ENCODE measurements around the gene MAP2K6. TPM values are rescaled to one million over a fixed set of nuclear protein-coding genes. Genes with fewer than 3 reads are reported as not detected.

Gene MAP2K6
- total and polyA plus RNA-seq, 4 experiments from 2014 or later: 14.5 to 21.3 (median 17.4) TPM

GRCh38 chr17:69435971-69436696 lies 21.6 kb downstream of the MAP2K6 start:
- POLR2A ChIA-PET (ENCODE audit: partially characterized antibody): no interaction called here
- no peak overlapping the region for H3K4me3 Mint-ChIP-seq
- H3K4me1 Mint-ChIP-seq: peaks cover 25 to 33% (median 30%) of the 10 kb centered on the region in 4 donors
- Histone ChIP-seq H3K4me3 (ENCODE audit: low read length in 2 of 2) (no peak overlapping the region), H3K9me3 (ENCODE audit: control insufficient read depth in 1 of 2, low read length in 2 of 2) (peaks cover 0 to 6% of the 10 kb centered on the region in 2 donors), H3K27ac (ENCODE audit: low read depth, low read length) (no peak overlapping the region), H3K27me3 (ENCODE audit: insufficient read depth, low read length) (no peaks in the 10 kb centered on the region), H3K36me3 (ENCODE audit: insufficient read depth, low read length) (no peaks in the 10 kb centered on the region), H3K4me1 (ENCODE audit: insufficient read depth, low read length) (no peaks in the 10 kb centered on the region)
- no peak overlapping the region for H3K27ac Mint-ChIP-seq
- intact Hi-C loops (cut with micrococcal nuclease): no loop called here
- DNase-seq: no peak
- H3K9me3 Mint-ChIP-seq: peaks cover 4 to 17% (median 10%) of the 10 kb centered on the region in 8 donors
- CTCF ChIA-PET (ENCODE audit: partially characterized antibody): interaction anchor here (0.6 kb wide), 1 partner anchor 492 kb away, joined by 3 read pairs; no protein-coding TSS in a partner anchor
- H3K36me3 Mint-ChIP-seq: peaks cover 32 to 47% of the 10 kb centered on the region in 2 donors
- H3K27me3 Mint-ChIP-seq: no peaks in the 10 kb centered on the region

- CTCF ChIA-PET (ENCODE audit: partially characterized antibody): interaction anchor here (0.8 to 1.3 kb wide), 2 partner anchors 14 to 42 kb away, joined by 3 to 4 read pairs; no protein-coding TSS in a partner anchor
- Mint-ChIP-seq H3K4me1 (peaks cover 19 to 33% (median 25%) of the 10 kb centered on the region in 4 donors), H3K9me3 (peaks cover 4 to 17% (median 10%) of the 10 kb centered on the region in 8 donors), H3K4me3 (no peak overlapping the region), H3K36me3 (peaks cover 32 to 36% of the 10 kb centered on the region in 2 donors), H3K27ac (no peak overlapping the region), H3K27me3 (no peaks in the 10 kb centered on the region)
- POLR2A ChIA-PET (ENCODE audit: partially characterized antibody): no interaction called here
- no peaks in the 10 kb centered on the region for H3K36me3 ChIP-seq (ENCODE audit: insufficient read depth, low read length)
- H3K9me3 ChIP-seq (ENCODE audit: control insufficient read depth in 1 of 2, low read length in 2 of 2): peaks cover 0 to 6% of the 10 kb centered on the region in 2 donors
- no peak overlapping the region for H3K27ac ChIP-seq (ENCODE audit: low read depth, low read length)
- H3K4me3 ChIP-seq (ENCODE audit: low read length in 2 of 2): no peak overlapping the region
- intact Hi-C loops (cut with micrococcal nuclease): no loop called here
- no peaks in the 10 kb centered on the region for H3K4me1 ChIP-seq (ENCODE audit: insufficient read depth, low read length)
- no peak for DNase-seq
- H3K27me3 ChIP-seq (ENCODE audit: insufficient read depth, low read length): no peaks in the 10 kb centered on the region
Observed at GRCh38 chr17:69437475-69437874, 23.0 kb downstream of the MAP2K6 start.

GRCh38 chr17:69438776-69439175 lies 24.3 kb downstream of the MAP2K6 start:
- Mint-ChIP-seq H3K9me3 (peaks cover 4 to 17% (median 10%) of the 10 kb centered on the region in 8 donors), H3K27ac (no peak overlapping the region), H3K4me1 (peaks cover 14 to 29% (median 19%) of the 10 kb centered on the region in 4 donors), H3K27me3 (no peaks in the 10 kb centered on the region), H3K4me3 (no peak overlapping the region), H3K36me3 (peaks cover 26 to 31% of the 10 kb centered on the region in 2 donors)
- ChIA-PET CTCF (ENCODE audit: partially characterized antibody) (interaction anchor here (1.3 kb wide), 1 partner anchor 43 kb away, joined by 4 read pairs; no protein-coding TSS in a partner anchor), POLR2A (ENCODE audit: partially characterized antibody) (no interaction called here)
- no peaks in the 10 kb centered on the region for H3K4me1 ChIP-seq (ENCODE audit: insufficient read depth, low read length)
- H3K9me3 ChIP-seq (ENCODE audit: control insufficient read depth in 1 of 2, low read length in 2 of 2): peaks cover 0 to 6% of the 10 kb centered on the region in 2 donors
- intact Hi-C loops (cut with micrococcal nuclease): no loop called here
- no peak overlapping the region for H3K27ac ChIP-seq (ENCODE audit: low read depth, low read length)
- no peaks in the 10 kb centered on the region for H3K36me3 ChIP-seq (ENCODE audit: insufficient read depth, low read length)
- DNase-seq: no peak
- H3K27me3 ChIP-seq (ENCODE audit: insufficient read depth, low read length): no peaks in the 10 kb centered on the region
- H3K4me3 ChIP-seq (ENCODE audit: low read length in 2 of 2): no peak overlapping the region

DNA sequence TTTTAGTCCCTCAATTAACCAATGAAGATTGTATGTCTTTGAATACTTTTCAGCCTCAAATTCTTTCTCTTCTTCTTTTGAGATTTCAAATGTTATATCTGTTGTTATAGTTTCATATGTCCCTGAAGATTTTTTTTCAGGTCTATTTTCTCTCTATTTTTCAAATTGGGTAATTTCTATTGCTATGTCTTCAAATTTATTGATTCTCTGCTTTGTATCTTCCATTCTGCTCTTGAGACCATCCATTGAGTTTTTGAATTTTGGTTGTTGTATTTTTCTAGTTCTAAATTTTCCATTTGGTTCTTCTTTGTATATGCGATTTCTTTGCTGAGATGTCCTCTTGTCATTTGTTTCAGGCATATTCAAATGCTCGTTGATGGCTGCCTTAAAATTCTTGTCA lies 26.7 kb downstream of the MAP2K6 start:
- Histone ChIP-seq H3K27me3 (ENCODE audit: insufficient read depth, low read length) (no peaks in the 10 kb centered on the region), H3K4me3 (ENCODE audit: low read length in 2 of 2) (no peak overlapping the region), H3K36me3 (ENCODE audit: insufficient read depth, low read length) (no peaks in the 10 kb centered on the region), H3K4me1 (ENCODE audit: insufficient read depth, low read length) (peaks cover 6% of the 10 kb centered on the region), H3K27ac (ENCODE audit: low read depth, low read length) (no peak overlapping the region), H3K9me3 (ENCODE audit: control insufficient read depth in 1 of 2, low read length in 2 of 2) (peaks cover 0 to 6% of the 10 kb centered on the region in 2 donors)
- peaks cover 26 to 31% of the 10 kb centered on the region in 2 donors for H3K36me3 Mint-ChIP-seq
- intact Hi-C loops (cut with micrococcal nuclease): no loop called here
- peaks cover 20 to 31% (median 23%) of the 10 kb centered on the region in 4 donors for H3K4me1 Mint-ChIP-seq
- CTCF ChIA-PET (ENCODE audit: partially characterized antibody): no interaction called here
- no peak overlapping the region for H3K27ac Mint-ChIP-seq
- no peaks in the 10 kb centered on the region for H3K27me3 Mint-ChIP-seq
- DNase-seq: no peak
- no peak overlapping the region for H3K4me3 Mint-ChIP-seq
- POLR2A ChIA-PET (ENCODE audit: partially characterized antibody): no interaction called here
- H3K9me3 Mint-ChIP-seq: peaks cover 4 to 17% (median 10%) of the 10 kb centered on the region in 8 donors

DNA sequence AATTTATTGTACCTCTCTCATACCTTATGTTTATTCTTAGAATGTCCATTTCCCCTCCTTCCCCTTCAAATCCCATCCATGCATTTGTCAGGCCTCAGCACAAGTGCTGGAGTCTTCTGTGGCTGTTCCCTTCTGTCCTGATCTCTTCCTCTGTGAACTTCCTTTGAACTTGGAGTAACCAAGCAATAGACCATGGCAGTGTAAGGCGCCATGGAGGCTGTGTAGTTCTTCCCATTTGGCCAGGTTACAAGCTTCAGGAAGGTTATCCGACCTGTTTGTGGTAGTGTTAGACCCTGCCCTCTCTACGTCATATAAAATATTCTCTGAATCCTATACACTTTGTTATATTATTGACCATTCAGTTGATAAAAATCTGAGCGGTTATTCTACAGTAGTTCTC lies 28.6 kb downstream of the MAP2K6 start:
- H3K4me1 ChIP-seq (ENCODE audit: insufficient read depth, low read length): peaks cover 6% of the 10 kb centered on the region
- intact Hi-C loops (cut with micrococcal nuclease): no loop called here
- Mint-ChIP-seq H3K4me3 (no peak overlapping the region), H3K27ac (no peak overlapping the region), H3K36me3 (peaks cover 22 to 29% of the 10 kb centered on the region in 2 donors), H3K27me3 (no peaks in the 10 kb centered on the region), H3K9me3 (peaks cover 4 to 17% (median 9%) of the 10 kb centered on the region in 8 donors), H3K4me1 (peaks cover 17 to 26% (median 18%) of the 10 kb centered on the region in 4 donors)
- CTCF ChIA-PET (ENCODE audit: partially characterized antibody): interaction anchor here (0.5 kb wide), 1 partner anchor 28 kb away, joined by 3 read pairs; no protein-coding TSS in a partner anchor
- no peak overlapping the region for H3K27ac ChIP-seq (ENCODE audit: low read depth, low read length)
- no peaks in the 10 kb centered on the region for H3K27me3 ChIP-seq (ENCODE audit: insufficient read depth, low read length)
- peaks cover 0 to 6% of the 10 kb centered on the region in 2 donors for H3K9me3 ChIP-seq (ENCODE audit: control insufficient read depth in 1 of 2, low read length in 2 of 2)
- no peak overlapping the region for H3K4me3 ChIP-seq (ENCODE audit: low read length in 2 of 2)
- H3K36me3 ChIP-seq (ENCODE audit: insufficient read depth, low read length): no peaks in the 10 kb centered on the region
- POLR2A ChIA-PET (ENCODE audit: partially characterized antibody): no interaction called here
- no peak for DNase-seq

GRCh38 chr17:69444023-69444422 lies 29.5 kb downstream of the MAP2K6 start:
- POLR2A ChIA-PET (ENCODE audit: partially characterized antibody): no interaction called here
- H3K4me3 Mint-ChIP-seq: no peak overlapping the region
- H3K36me3 Mint-ChIP-seq: peaks cover 21 to 33% of the 10 kb centered on the region in 2 donors

GRCh38 chr17:69445132-69445531 lies 30.6 kb downstream of the MAP2K6 start:
- H3K9me3 ChIP-seq (ENCODE audit: control insufficient read depth in 1 of 2, low read length in 2 of 2): peaks cover 0 to 5% of the 10 kb centered on the region in 2 donors
- no peaks in the 10 kb centered on the region for H3K36me3 ChIP-seq (ENCODE audit: insufficient read depth, low read length)
- H3K27ac ChIP-seq (ENCODE audit: low read depth, low read length): no peak overlapping the region
- Mint-ChIP-seq H3K27me3 (no peaks in the 10 kb centered on the region), H3K9me3 (peaks cover 0 to 7% (median 2%) of the 10 kb centered on the region in 8 donors), H3K36me3 (peaks cover 14 to 26% of the 10 kb centered on the region in 2 donors), H3K4me1 (peaks cover 15 to 21% (median 15%) of the 10 kb centered on the region in 4 donors), H3K4me3 (peak overlapping the region in 2 of 8 donors; percentile 17 to 34), H3K27ac (peak overlapping the region in 3 of 7 donors; percentile 49 to 68 (median 63))
- peaks cover 6% of the 10 kb centered on the region for H3K4me1 ChIP-seq (ENCODE audit: insufficient read depth, low read length)
- intact Hi-C loops (cut with micrococcal nuclease): no loop called here
- POLR2A ChIA-PET (ENCODE audit: partially characterized antibody): interaction anchor here (0.8 kb wide), 1 partner anchor 30 kb away, joined by 3 read pairs; the partner anchor contains the start of gene MAP2K6
- no peak for DNase-seq
- no peak overlapping the region for H3K4me3 ChIP-seq (ENCODE audit: low read length in 2 of 2)
- CTCF ChIA-PET (ENCODE audit: partially characterized antibody): interaction anchor here (1.7 kb wide), 1 partner anchor 50 kb away, joined by 6 read pairs; no protein-coding TSS in a partner anchor
- no peaks in the 10 kb centered on the region for H3K27me3 ChIP-seq (ENCODE audit: insufficient read depth, low read length)

More at GRCh38 chr17:69444023-69444422, 29.5 kb downstream of the MAP2K6 start:
- CTCF ChIA-PET (ENCODE audit: partially characterized antibody): no interaction called here
- no peak overlapping the region for H3K27ac ChIP-seq (ENCODE audit: low read depth, low read length)
- no peak for DNase-seq
- no peak overlapping the region for H3K4me3 ChIP-seq (ENCODE audit: low read length in 2 of 2)
- H3K36me3 ChIP-seq (ENCODE audit: insufficient read depth, low read length): no peaks in the 10 kb centered on the region
- Mint-ChIP-seq H3K9me3 (peaks cover 4 to 15% (median 7%) of the 10 kb centered on the region in 8 donors), H3K4me1 (peaks cover 16 to 28% (median 20%) of the 10 kb centered on the region in 4 donors), H3K27me3 (no peaks in the 10 kb centered on the region), H3K27ac (no peak overlapping the region)
- intact Hi-C loops (cut with micrococcal nuclease): no loop called here
- no peaks in the 10 kb centered on the region for H3K27me3 ChIP-seq (ENCODE audit: insufficient read depth, low read length)
- peaks cover 0 to 6% of the 10 kb centered on the region in 2 donors for H3K9me3 ChIP-seq (ENCODE audit: control insufficient read depth in 1 of 2, low read length in 2 of 2)
- peaks cover 6% of the 10 kb centered on the region for H3K4me1 ChIP-seq (ENCODE audit: insufficient read depth, low read length)
